Bronchial epithelial cell (primary cell): Measurements from ENCODE around the gene TMEM154. TPM values are rescaled to one million over a fixed set of nuclear protein-coding genes. Genes with fewer than 3 reads are reported as not detected.
A peak's percentile ranks its signal among the peaks of the same experiment; 100 is the strongest.

Source experiments
- DNase-seq: peaks from one replicate; pipeline ENCODE4 v3.0.0-alpha.2; 2010; ENCODE audit warnings: low read depth
- FAIRE-seq: peaks from 2 replicates; lab custom pipeline; 2011; peaks lifted over from hg19 to GRCh38; lab: Jason Lieb, UNC
- H3K27me3 ChIP-seq: 2 replicates; pipeline ENCODE4 v1.5.1; 2011; ENCODE audit warnings: low read length; ENCODE audit not compliant: control insufficient read depth, insufficient read depth
- H3K36me3 ChIP-seq: 2 replicates; pipeline ENCODE4 v1.5.1; 2011; ENCODE audit warnings: low read length; ENCODE audit not compliant: control insufficient read depth, insufficient read depth
- H3K4me3 ChIP-seq: 2 replicates; pipeline ENCODE4 v1.5.1; 2011; ENCODE audit warnings: mild to moderate bottlenecking, low read depth, low read length, control low read depth
- CTCF ChIP-seq: IDR thresholded peaks from 2 replicates; pipeline ENCODE4 v1.5.1; 2011; ENCODE audit warnings: mild to moderate bottlenecking, moderate library complexity, low read length, control low read depth, inconsistent platforms; ENCODE audit not compliant: insufficient read depth, severe bottlenecking
- total RNA-seq: library from RNA; depleted of rRNA; stranded (reverse); fragments of >200 nt; gene quantifications from 2 replicates; pipeline ENCODE4 v1.2.1, GENCODE V29; 2014

Gene TMEM154, protein sequence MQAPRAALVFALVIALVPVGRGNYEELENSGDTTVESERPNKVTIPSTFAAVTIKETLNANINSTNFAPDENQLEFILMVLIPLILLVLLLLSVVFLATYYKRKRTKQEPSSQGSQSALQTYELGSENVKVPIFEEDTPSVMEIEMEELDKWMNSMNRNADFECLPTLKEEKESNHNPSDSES
- 22.4 and 39.4 TPM in 2 replicates for total RNA-seq

- no peaks in the 10 kb centered on the region for H3K27me3 ChIP-seq
- DNase-seq (peak; percentile 98), FAIRE-seq (no peak)
- no peak for TF ChIP-seq CTCF
- no peaks in the 10 kb centered on the region for H3K36me3 ChIP-seq
- peak within 1 kb of the TSS; percentile 58 for H3K4me3 ChIP-seq
Observed at GRCh38 chr4:152679414-152680281, at the start of gene TMEM154. TSS of gene TMEM154 (minus strand) at chr4:152679997. CDS start at chr4:152679933, 64 bp downstream.

- peak; percentile 92 for DNase-seq
- peak; percentile 95 for FAIRE-seq
- no peaks in the 10 kb centered on the region for H3K27me3 ChIP-seq
- H3K4me3 ChIP-seq, result no peak overlapping the region
- no peak for TF ChIP-seq CTCF
- no peaks in the 10 kb centered on the region for H3K36me3 ChIP-seq
Observed at GRCh38 chr4:152729466-152729865, 49.7 kb upstream of the TMEM154 start.

GRCh38 chr4:152728343-152728742 is 48.5 kb upstream of the TMEM154 start:
- Histone ChIP-seq H3K36me3 (no peaks in the 10 kb centered on the region), H3K4me3 (no peak overlapping the region), H3K27me3 (no peaks in the 10 kb centered on the region)
- DNase-seq (no peak), FAIRE-seq (no peak)
- TF ChIP-seq CTCF, result no peak

- no peak for DNase-seq
- H3K4me3 ChIP-seq, result no peak overlapping the region
- FAIRE-seq, result peak; percentile 7
- TF ChIP-seq CTCF, result no peak
- no peaks in the 10 kb centered on the region for H3K27me3 ChIP-seq
- H3K36me3 ChIP-seq, result no peaks in the 10 kb centered on the region
Observed at GRCh38 chr4:152727784-152728183, 48.0 kb upstream of the TMEM154 start.

DNA sequence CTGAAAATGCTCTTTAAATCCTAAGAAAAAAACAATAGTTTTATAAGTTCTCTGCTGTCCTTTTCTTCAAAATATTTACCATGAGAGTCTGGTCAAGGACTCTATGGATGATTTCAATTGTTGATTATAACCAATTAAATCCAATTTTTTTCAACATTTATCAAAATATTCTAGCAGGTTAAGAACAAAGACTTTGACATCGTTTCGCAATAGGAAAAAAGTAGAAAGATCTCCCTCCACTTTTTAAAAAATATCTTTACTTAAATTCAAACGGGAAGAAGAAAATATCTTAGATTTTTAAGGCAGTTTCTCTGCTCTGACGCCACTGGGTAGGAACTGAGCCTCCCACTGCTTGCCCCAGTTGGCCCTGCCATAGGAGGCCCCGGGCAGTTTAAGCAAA is 44.7 kb upstream of the TMEM154 start:
- no peak for DNase-seq
- no peak for FAIRE-seq
- H3K27me3 ChIP-seq, result no peaks in the 10 kb centered on the region
- no peak overlapping the region for H3K4me3 ChIP-seq
- no peaks in the 10 kb centered on the region for H3K36me3 ChIP-seq
- TF ChIP-seq CTCF, result no peak
